Measurements from ENCODE around the gene TTC28.
A peak's percentile ranks its signal among the peaks of the same experiment; 100 is the strongest.

Gene TTC28

DNA sequence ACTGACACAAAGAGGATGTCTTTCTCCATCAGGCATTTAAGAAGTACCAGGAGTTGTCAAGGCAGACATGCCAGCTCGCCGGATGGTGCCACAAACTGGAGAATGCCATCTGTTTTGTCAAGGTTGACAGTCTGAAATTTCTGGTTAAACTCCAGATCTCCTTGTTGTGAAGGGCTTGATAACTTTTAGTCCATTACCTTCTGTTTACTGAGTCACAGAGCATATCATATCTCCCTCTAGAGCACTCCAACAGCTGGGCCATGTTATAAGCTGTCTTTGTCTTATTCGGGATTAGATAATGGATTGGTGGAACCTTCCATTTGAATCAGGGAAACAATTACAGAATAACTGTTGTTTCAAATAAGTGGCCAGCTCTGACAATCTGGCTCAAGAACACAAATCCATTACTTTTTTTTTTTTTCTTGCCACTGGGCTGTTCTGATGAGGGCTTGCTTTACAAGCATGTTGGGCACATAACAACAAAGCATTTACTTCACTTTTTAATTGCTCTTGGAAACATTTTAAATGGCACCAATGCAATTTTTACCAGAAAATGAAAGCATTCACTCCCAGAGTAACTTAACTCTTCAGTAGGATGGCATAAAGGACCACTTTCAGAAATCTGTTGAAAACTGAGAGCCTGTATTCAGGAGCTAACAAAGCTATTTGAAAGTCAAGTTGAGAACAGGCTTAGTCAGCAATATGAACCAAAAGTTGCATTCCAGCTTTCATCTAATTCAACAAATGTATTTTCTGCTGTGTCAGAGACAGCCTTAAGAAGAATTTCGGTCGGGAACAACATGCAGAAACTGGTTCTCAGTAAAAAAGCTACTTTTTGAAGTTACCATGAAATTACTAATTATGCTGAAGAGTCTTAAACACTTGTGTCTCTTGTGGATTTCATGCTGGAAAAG, 533.0 kb downstream of the TTC28 start:
- Histone ChIP-seq H3K36me3 (ENCODE audit: insufficient read depth, low read length) (peaks cover 22% of the 10 kb centered on the region; the same call in 1 of the 2 replicates), H3K4me2 (ENCODE audit: low read depth, low read length, poor library complexity, severe bottlenecking) (no peak overlapping the region), H3K9me3 (ENCODE audit: insufficient read depth, low read depth, low read length) (no peaks in the 10 kb centered on the region), H3K79me2 (ENCODE audit: insufficient read depth, low read length) (peaks cover 45% of the 10 kb centered on the region), H3K27me3 (ENCODE audit: insufficient read depth, low read length, poor library complexity, severe bottlenecking) (no peaks in the 10 kb centered on the region), H3K4me1 (ENCODE audit: insufficient read depth, low read length, poor library complexity, severe bottlenecking) (peaks cover 15% of the 10 kb centered on the region), H3K9me2 (replicated peaks; ENCODE audit: low read depth, low read length) (no peaks in the 10 kb centered on the region), H4K20me1 (ENCODE audit: insufficient read depth, low read length, poor library complexity, severe bottlenecking) (peaks cover 9% of the 10 kb centered on the region), H3K9ac (ENCODE audit: low read depth, low read length, poor library complexity, severe bottlenecking) (no peak overlapping the region), H3F3A (ENCODE audit: low read depth) (no peaks in the 10 kb centered on the region), H3K4me3 (ENCODE audit: low read length, poor library complexity, severe bottlenecking) (no peak overlapping the region), H2AFZ (ENCODE audit: low read length) (no peak overlapping the region)
- TF ChIP-seq, protein P1, sequence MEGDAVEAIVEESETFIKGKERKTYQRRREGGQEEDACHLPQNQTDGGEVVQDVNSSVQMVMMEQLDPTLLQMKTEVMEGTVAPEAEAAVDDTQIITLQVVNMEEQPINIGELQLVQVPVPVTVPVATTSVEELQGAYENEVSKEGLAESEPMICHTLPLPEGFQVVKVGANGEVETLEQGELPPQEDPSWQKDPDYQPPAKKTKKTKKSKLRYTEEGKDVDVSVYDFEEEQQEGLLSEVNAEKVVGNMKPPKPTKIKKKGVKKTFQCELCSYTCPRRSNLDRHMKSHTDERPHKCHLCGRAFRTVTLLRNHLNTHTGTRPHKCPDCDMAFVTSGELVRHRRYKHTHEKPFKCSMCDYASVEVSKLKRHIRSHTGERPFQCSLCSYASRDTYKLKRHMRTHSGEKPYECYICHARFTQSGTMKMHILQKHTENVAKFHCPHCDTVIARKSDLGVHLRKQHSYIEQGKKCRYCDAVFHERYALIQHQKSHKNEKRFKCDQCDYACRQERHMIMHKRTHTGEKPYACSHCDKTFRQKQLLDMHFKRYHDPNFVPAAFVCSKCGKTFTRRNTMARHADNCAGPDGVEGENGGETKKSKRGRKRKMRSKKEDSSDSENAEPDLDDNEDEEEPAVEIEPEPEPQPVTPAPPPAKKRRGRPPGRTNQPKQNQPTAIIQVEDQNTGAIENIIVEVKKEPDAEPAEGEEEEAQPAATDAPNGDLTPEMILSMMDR (conservative IDR thresholded peaks at IDR 0.05; ENCODE audit: low read length): no peak
- no peak for TF ChIP-seq EZH2phosphoT487 (IDR thresholded peaks at IDR 0.05; ENCODE audit: borderline replicate concordance)

- H3K4me2 ChIP-seq (ENCODE audit: low read depth, low read length, poor library complexity, severe bottlenecking): no peak overlapping the region
- no peak overlapping the region for H3K9ac ChIP-seq (ENCODE audit: low read depth, low read length, poor library complexity, severe bottlenecking)
- peaks cover 56% of the 10 kb centered on the region for H3K79me2 ChIP-seq (ENCODE audit: insufficient read depth, low read length)
- H3K4me1 ChIP-seq (ENCODE audit: insufficient read depth, low read length, poor library complexity, severe bottlenecking): peaks cover 25% of the 10 kb centered on the region
- TF ChIP-seq, protein P1 (conservative IDR thresholded peaks at IDR 0.05; ENCODE audit: low read length): no peak
- TF ChIP-seq EZH2phosphoT487 (IDR thresholded peaks at IDR 0.05; ENCODE audit: borderline replicate concordance): no peak
- H4K20me1 ChIP-seq (ENCODE audit: insufficient read depth, low read length, poor library complexity, severe bottlenecking): peaks cover 19% of the 10 kb centered on the region
- H3F3A ChIP-seq (ENCODE audit: low read depth): no peaks in the 10 kb centered on the region
- no peaks in the 10 kb centered on the region for H3K9me3 ChIP-seq (ENCODE audit: insufficient read depth, low read depth, low read length)
- H3K27me3 ChIP-seq (ENCODE audit: insufficient read depth, low read length, poor library complexity, severe bottlenecking): no peaks in the 10 kb centered on the region
- peaks cover 12% of the 10 kb centered on the region; the same call in 1 of the 2 replicates for H3K36me3 ChIP-seq (ENCODE audit: insufficient read depth, low read length)
- no peak overlapping the region for H2AFZ ChIP-seq (ENCODE audit: low read length)
- H3K4me3 ChIP-seq (ENCODE audit: low read length, poor library complexity, severe bottlenecking): no peak overlapping the region
- no peaks in the 10 kb centered on the region for H3K9me2 ChIP-seq (replicated peaks; ENCODE audit: low read depth, low read length)
These were observed 535.5 kb downstream of the TTC28 start for GRCh38 chr22:28143961-28144745.

DNA sequence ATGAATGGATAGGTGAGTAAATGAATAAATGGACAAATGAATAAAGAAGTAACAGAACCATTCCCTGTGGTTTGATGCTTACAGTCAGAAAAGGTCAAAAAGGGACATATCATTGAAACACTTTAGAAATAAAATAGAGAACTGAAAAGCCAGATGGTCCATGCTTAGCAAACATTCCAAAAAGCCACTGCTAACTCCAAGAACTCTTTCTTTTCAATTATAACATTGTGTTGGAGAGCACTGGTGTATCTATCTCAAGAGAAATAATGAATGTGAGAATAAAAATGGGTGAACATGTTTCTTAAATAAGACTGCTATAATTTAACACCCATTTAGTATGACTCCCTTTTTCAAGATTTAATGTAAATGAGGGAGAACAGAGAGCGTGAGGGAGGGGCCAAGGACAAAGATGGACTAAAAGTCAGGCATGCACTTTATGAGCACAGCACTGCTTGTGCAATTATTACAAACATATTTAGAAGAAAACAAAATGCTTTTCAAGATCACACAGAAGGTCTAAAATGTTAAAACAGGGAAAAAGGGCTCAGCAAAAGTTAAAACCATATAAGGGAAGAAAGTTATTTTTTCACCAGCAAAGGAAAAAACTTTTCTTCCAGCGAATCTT, 536.3 kb downstream of the TTC28 start:
- Histone ChIP-seq H3K4me1 (ENCODE audit: insufficient read depth, low read length, poor library complexity, severe bottlenecking) (peaks cover 25% of the 10 kb centered on the region), H3K9me2 (replicated peaks; ENCODE audit: low read depth, low read length) (no peaks in the 10 kb centered on the region), H3F3A (ENCODE audit: low read depth) (no peaks in the 10 kb centered on the region), H3K79me2 (ENCODE audit: insufficient read depth, low read length) (peaks cover 58% of the 10 kb centered on the region), H4K20me1 (ENCODE audit: insufficient read depth, low read length, poor library complexity, severe bottlenecking) (peaks cover 19% of the 10 kb centered on the region), H3K9me3 (ENCODE audit: insufficient read depth, low read depth, low read length) (no peaks in the 10 kb centered on the region), H3K9ac (ENCODE audit: low read depth, low read length, poor library complexity, severe bottlenecking) (no peak overlapping the region), H2AFZ (ENCODE audit: low read length) (no peak overlapping the region), H3K27me3 (ENCODE audit: insufficient read depth, low read length, poor library complexity, severe bottlenecking) (no peaks in the 10 kb centered on the region), H3K4me2 (ENCODE audit: low read depth, low read length, poor library complexity, severe bottlenecking) (peak overlapping the region; percentile 36), H3K36me3 (ENCODE audit: insufficient read depth, low read length) (peaks cover 7% of the 10 kb centered on the region; the same call in 1 of the 2 replicates), H3K4me3 (ENCODE audit: low read length, poor library complexity, severe bottlenecking) (no peak overlapping the region)
- no peak for TF ChIP-seq EZH2phosphoT487 (IDR thresholded peaks at IDR 0.05; ENCODE audit: borderline replicate concordance)
- TF ChIP-seq, protein P1 (conservative IDR thresholded peaks at IDR 0.05; ENCODE audit: low read length): no peak

All from Loucy (cell line).